WERI-Rb-1 (cell line): Measurements from ENCODE around the gene MSX1.

Source experiments
- DNase-seq: peaks from one replicate; pipeline ENCODE4 v3.0.0-alpha.2; 2020
- H3K27ac ChIP-seq: fragments of 250-450 bp; sonication (Bioruptor Pico); 2 replicates; pipeline ENCODE4 v1.5.1; 2020; ENCODE audit warnings: mild to moderate bottlenecking, moderate library complexity
- H3K27me3 ChIP-seq: fragments of 250-450 bp; sonication (Bioruptor Pico); 2 replicates; pipeline ENCODE4 v1.5.1; 2021; ENCODE audit warnings: mild to moderate bottlenecking, low read depth, moderate library complexity; ENCODE audit not compliant: insufficient read depth, severe bottlenecking
- H3K36me3 ChIP-seq: fragments of 250-450 bp; sonication (Bioruptor Pico); 2 replicates; pipeline ENCODE4 v1.5.1; 2020; ENCODE audit warnings: mild to moderate bottlenecking, moderate library complexity
- H3K4me3 ChIP-seq: 2 replicates; pipeline ENCODE4 v1.5.1; 2011; ENCODE audit warnings: low read depth, mild to moderate bottlenecking, control low read depth, low read length
- H3K9me3 ChIP-seq: fragments of 250-450 bp; sonication (Bioruptor Pico); 2 replicates; pipeline ENCODE4 v1.5.1; 2021; ENCODE audit warnings: mild to moderate bottlenecking, moderate library complexity; ENCODE audit not compliant: severe bottlenecking
- CTCF ChIP-seq: IDR thresholded peaks from 2 replicates; pipeline ENCODE4 v1.5.1; 2011; ENCODE audit warnings: low read depth, mild to moderate bottlenecking, control low read depth, inconsistent platforms, low read length

MSX1 gene

GRCh38 chr4:4853371-4853823 lies 6.1 kb upstream of the MSX1 start:
- Histone ChIP-seq H3K9me3 (no peaks in the 10 kb centered on the region), H3K4me3 (no peak overlapping the region), H3K27ac (no peak overlapping the region), H3K36me3 (no peaks in the 10 kb centered on the region), H3K27me3 (peaks cover 33% of the 10 kb centered on the region)
- no peak for TF ChIP-seq CTCF
- no peak for DNase-seq

- Histone ChIP-seq H3K27me3 (peaks cover 33% of the 10 kb centered on the region), H3K27ac (no peak overlapping the region), H3K9me3 (no peaks in the 10 kb centered on the region), H3K4me3 (no peak overlapping the region), H3K36me3 (no peaks in the 10 kb centered on the region)
- TF ChIP-seq CTCF = no peak
- no peak for DNase-seq
Measured at GRCh38 chr4:4853921-4854648, 5.4 kb upstream of the MSX1 start.

GRCh38 chr4:4854649-4855295 lies 4.7 kb upstream of the MSX1 start:
- H3K36me3 ChIP-seq = no peaks in the 10 kb centered on the region
- H3K27me3 ChIP-seq = peaks cover 33% of the 10 kb centered on the region
- H3K27ac ChIP-seq = no peak overlapping the region
- no peak for DNase-seq
- no peaks in the 10 kb centered on the region for H3K9me3 ChIP-seq
- no peak for TF ChIP-seq CTCF
- H3K4me3 ChIP-seq = no peak overlapping the region

- Histone ChIP-seq H3K27ac (no peak overlapping the region), H3K9me3 (no peaks in the 10 kb centered on the region), H3K36me3 (no peaks in the 10 kb centered on the region), H3K4me3 (no peak overlapping the region; the same call in 1 of the 2 replicates), H3K27me3 (peaks cover 33% of the 10 kb centered on the region)
- DNase-seq = no peak
- TF ChIP-seq CTCF = no peak
Measured at GRCh38 chr4:4855301-4856070, 4.0 kb upstream of the MSX1 start.

GRCh38 chr4:4856071-4857000 lies 3.1 kb upstream of the MSX1 start:
- H3K9me3 ChIP-seq = no peaks in the 10 kb centered on the region
- no peak for DNase-seq
- no peak for TF ChIP-seq CTCF
- H3K4me3 ChIP-seq = peak overlapping the region; percentile 67
- no peaks in the 10 kb centered on the region for H3K36me3 ChIP-seq
- peak overlapping the region; percentile 9; the same call in 1 of the 2 replicates for H3K27ac ChIP-seq
- H3K27me3 ChIP-seq = peaks cover 42% of the 10 kb centered on the region
